ENCODE data around the gene PDS5B.

PDS5B gene

DNA sequence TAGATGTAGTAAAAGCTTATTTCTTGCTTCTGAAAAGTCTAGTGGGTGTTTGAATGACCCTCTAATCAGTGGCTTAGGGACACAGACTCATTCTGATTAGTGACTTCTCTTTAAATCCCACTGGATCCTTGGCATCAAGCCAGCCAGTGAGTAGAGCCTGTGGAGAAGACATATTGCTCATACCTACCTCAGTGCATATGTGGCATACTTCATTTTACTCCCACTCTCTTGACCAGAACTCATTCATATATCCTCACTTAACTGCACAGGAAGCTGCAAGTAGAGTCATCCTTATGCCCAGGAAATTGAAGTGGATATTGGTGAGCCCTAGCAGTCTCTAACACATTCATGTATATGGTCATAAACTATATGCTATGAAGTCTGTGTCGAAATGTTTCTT lies 148.3 kb downstream of the PDS5B start:
- TF ChIP-seq, protein P1, sequence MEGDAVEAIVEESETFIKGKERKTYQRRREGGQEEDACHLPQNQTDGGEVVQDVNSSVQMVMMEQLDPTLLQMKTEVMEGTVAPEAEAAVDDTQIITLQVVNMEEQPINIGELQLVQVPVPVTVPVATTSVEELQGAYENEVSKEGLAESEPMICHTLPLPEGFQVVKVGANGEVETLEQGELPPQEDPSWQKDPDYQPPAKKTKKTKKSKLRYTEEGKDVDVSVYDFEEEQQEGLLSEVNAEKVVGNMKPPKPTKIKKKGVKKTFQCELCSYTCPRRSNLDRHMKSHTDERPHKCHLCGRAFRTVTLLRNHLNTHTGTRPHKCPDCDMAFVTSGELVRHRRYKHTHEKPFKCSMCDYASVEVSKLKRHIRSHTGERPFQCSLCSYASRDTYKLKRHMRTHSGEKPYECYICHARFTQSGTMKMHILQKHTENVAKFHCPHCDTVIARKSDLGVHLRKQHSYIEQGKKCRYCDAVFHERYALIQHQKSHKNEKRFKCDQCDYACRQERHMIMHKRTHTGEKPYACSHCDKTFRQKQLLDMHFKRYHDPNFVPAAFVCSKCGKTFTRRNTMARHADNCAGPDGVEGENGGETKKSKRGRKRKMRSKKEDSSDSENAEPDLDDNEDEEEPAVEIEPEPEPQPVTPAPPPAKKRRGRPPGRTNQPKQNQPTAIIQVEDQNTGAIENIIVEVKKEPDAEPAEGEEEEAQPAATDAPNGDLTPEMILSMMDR (IDR thresholded peaks at IDR 0.05; ENCODE audit: control insufficient read depth, extremely low read depth, insufficient read depth): no peak
- no peak overlapping the region for H3K4me3 ChIP-seq (ENCODE audit: low read depth, low read length)
- no peak for DNase-seq (ENCODE audit: low read depth)

GRCh38 chr13:32735859-32736258 lies 149.6 kb downstream of the PDS5B start:
- TF ChIP-seq, protein P1 (IDR thresholded peaks at IDR 0.05; ENCODE audit: control insufficient read depth, extremely low read depth, insufficient read depth): no peak
- no peak for DNase-seq (ENCODE audit: low read depth)
- no peak overlapping the region for H3K4me3 ChIP-seq (ENCODE audit: low read depth, low read length)

- no peak overlapping the region for H3K4me3 ChIP-seq (ENCODE audit: low read depth, low read length)
- no peak for DNase-seq (ENCODE audit: low read depth)
- TF ChIP-seq, protein P1 (IDR thresholded peaks at IDR 0.05; ENCODE audit: control insufficient read depth, extremely low read depth, insufficient read depth): no peak
Observed at GRCh38 chr13:32736648-32737047, 150.4 kb downstream of the PDS5B start.

DNA sequence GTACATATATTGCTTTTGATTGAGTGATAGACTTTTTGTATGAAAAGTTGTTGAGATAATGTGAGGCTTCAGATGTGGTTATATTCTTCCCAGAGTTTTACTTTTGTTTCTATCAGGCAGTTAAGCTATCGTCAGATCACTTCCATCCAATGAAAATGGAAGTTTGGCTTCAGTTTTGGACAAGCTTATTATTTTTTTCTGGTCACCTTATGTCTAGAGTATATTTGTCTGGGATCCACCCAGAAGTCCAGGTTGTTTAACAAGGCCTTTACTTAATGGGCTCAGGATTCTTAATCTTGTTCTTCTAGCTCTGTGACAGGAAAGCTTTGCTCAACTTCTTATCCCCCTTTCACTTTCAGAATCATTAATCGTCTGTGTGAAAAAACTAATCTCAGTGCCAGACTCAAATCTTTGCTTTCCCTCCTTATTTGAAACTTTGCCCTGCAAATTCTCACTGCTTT lies 150.9 kb downstream of the PDS5B start:
- DNase-seq (ENCODE audit: low read depth): no peak
- TF ChIP-seq, protein P1 (IDR thresholded peaks at IDR 0.05; ENCODE audit: control insufficient read depth, extremely low read depth, insufficient read depth): no peak
- H3K4me3 ChIP-seq (ENCODE audit: low read depth, low read length): no peak overlapping the region

- no peak for DNase-seq (ENCODE audit: low read depth)
- no peak overlapping the region for H3K4me3 ChIP-seq (ENCODE audit: low read depth, low read length)
- TF ChIP-seq, protein P1 (IDR thresholded peaks at IDR 0.05; ENCODE audit: control insufficient read depth, extremely low read depth, insufficient read depth): no peak
Observed at GRCh38 chr13:32737679-32738078, 151.4 kb downstream of the PDS5B start.

GRCh38 chr13:32745509-32745908 lies 159.3 kb downstream of the PDS5B start:
- no peak overlapping the region for H3K4me3 ChIP-seq (ENCODE audit: low read depth, low read length)
- TF ChIP-seq, protein P1 (IDR thresholded peaks at IDR 0.05; ENCODE audit: control insufficient read depth, extremely low read depth, insufficient read depth): no peak
- DNase-seq (ENCODE audit: low read depth): no peak

DNA sequence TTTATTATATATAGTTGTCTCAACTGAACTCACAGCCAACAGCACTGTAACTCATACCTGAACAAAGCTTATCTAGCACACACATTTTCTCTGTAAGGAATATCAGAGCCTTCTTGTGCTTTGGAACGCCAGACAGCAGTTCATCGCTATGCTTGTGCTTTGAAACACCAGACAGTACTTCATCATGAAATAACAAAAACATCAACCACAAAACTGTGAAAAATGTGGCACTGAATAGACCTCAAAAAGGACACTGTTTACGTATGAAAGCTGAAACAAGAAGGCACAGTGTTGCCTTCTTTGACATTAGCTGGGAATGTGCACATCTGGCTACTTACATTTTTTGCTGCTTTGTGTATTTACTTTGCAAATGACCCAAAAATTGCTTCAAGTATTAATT lies 160.2 kb downstream of the PDS5B start:
- no peak overlapping the region for H3K4me3 ChIP-seq (ENCODE audit: low read depth, low read length)
- TF ChIP-seq, protein P1 (IDR thresholded peaks at IDR 0.05; ENCODE audit: control insufficient read depth, extremely low read depth, insufficient read depth): no peak
- no peak for DNase-seq (ENCODE audit: low read depth)
